K562 (cell line): ENCODE data around the gene USF2. TPM values are rescaled to one million over a fixed set of nuclear protein-coding genes. Genes with fewer than 3 reads are reported as not detected.

ENCODE experiments used
- BHLHE40 ChIP-seq: IDR thresholded peaks from 2 replicates; pipeline ENCODE4 v1.6.1; 2011; ENCODE audit warnings: low read length, improper control_type of control experiment
- ELF1 ChIP-seq: fragments of 200-800 bp; sonication (Bioruptor generic); IDR thresholded peaks from 2 replicates; pipeline ENCODE4 v1.6.1; 2016; ENCODE audit warnings: missing genetic modification characterization, missing compliant biosample characterization
- HDAC1 ChIP-seq, 2 experiments: fragments of 450-650 bp; IDR thresholded peaks; 2 replicates each; pipeline ENCODE4 v1.6.1; 2016 to 2017; ENCODE audit warnings: inconsistent platforms in 1 of 2, mild to moderate bottlenecking in 1 of 2, moderate library complexity in 1 of 2
- HNRNPL ChIP-seq: fragments of 200-400 bp; formaldehyde crosslinking; IDR thresholded peaks from 2 replicates; pipeline ENCODE4 v1.6.1; 2017; ENCODE audit warnings: low read depth, mild to moderate bottlenecking, low read length
- ID3 ChIP-seq, 2 experiments: fragments of 250-450 bp in 1 of 2; fragments of 450-650 bp in 1 of 2; sonication (Bioruptor Pico) in 1 of 2; IDR thresholded peaks; 2 replicates each; pipeline versions ENCODE4 v1.6.1 to v1.8.0; 2016 to 2021; ENCODE audit warnings: mild to moderate bottlenecking in 2 of 2, moderate library complexity in 2 of 2, missing compliant biosample characterization in 1 of 2, missing genetic modification characterization in 1 of 2
- KDM1A ChIP-seq, 2 experiments: fragments of 450-650 bp; IDR thresholded peaks; 2 replicates each; pipeline ENCODE4 v1.6.1; 2016; ENCODE audit warnings: mild to moderate bottlenecking in 2 of 2
- KDM4B ChIP-seq, 2 experiments: fragments of 450-650 bp in 1 of 2; sonication (generic) in 1 of 2; IDR thresholded peaks; 2 replicates each; pipeline ENCODE4 v1.6.1; 2016 to 2017; ENCODE audit warnings: borderline replicate concordance in 2 of 2, antibody characterized with exemption in 1 of 2, low read depth in 1 of 2, mild to moderate bottlenecking in 1 of 2
- KLF13 ChIP-seq: fragments of 450-650 bp; IDR thresholded peaks from 2 replicates; pipeline ENCODE4 v1.6.1; 2016; ENCODE audit warnings: missing genetic modification characterization, low read depth, mild to moderate bottlenecking, missing compliant biosample characterization, moderate library complexity, borderline replicate concordance
- NR4A1 ChIP-seq, 2 experiments: fragments of 250-450 bp in 1 of 2; fragments of 450-650 bp in 1 of 2; sonication (Bioruptor Pico) in 1 of 2; IDR thresholded peaks; 2 replicates each; pipeline versions ENCODE4 v1.4.0 to v1.6.1; 2016 to 2020; ENCODE audit warnings: mild to moderate bottlenecking in 2 of 2, missing compliant biosample characterization in 1 of 2, missing genetic modification characterization in 1 of 2, moderate library complexity in 1 of 2
- PHF8 ChIP-seq: fragments of 200-600 bp; sonication (generic); IDR thresholded peaks from 2 replicates; pipeline ENCODE4 v1.6.1; 2012; ENCODE audit warnings: mixed run types, mild to moderate bottlenecking, inconsistent platforms, low read length, moderate library complexity, borderline replicate concordance
- POLR3A ChIP-seq: IDR thresholded peaks from 2 replicates; pipeline ENCODE4 v1.6.1; 2011; ENCODE audit warnings: borderline replicate concordance, mild to moderate bottlenecking, moderate library complexity; ENCODE audit not compliant: insufficient read length, insufficient read depth; ENCODE audit errors: extremely low read depth
- PRMT5 ChIP-seq: sonication (generic); formaldehyde crosslinking; IDR thresholded peaks from 2 replicates; pipeline ENCODE4 v1.5.0; 2020; ENCODE audit warnings: missing genetic modification reagents
- PRPF4 ChIP-seq: fragments of 200-400 bp; formaldehyde crosslinking; IDR thresholded peaks from one replicate; pipeline ENCODE4 v1.6.1; 2017; ENCODE audit warnings: low read length, low read depth, mild to moderate bottlenecking; ENCODE audit not compliant: insufficient read depth, poor library complexity, severe bottlenecking
- SPI1 ChIP-seq: IDR thresholded peaks from 2 replicates; pipeline ENCODE4 v1.6.1; 2011; ENCODE audit warnings: low read depth, low read length, control low read depth, borderline replicate concordance
- TAF1 ChIP-seq: IDR thresholded peaks from 2 replicates; pipeline ENCODE4 v1.6.1; 2011; ENCODE audit warnings: mild to moderate bottlenecking, low read length, moderate library complexity; ENCODE audit not compliant: insufficient read depth, control insufficient read depth, severe bottlenecking; ENCODE audit errors: extremely low read depth
- ZMIZ1 ChIP-seq, 2 experiments: fragments of 150-350 bp in 1 of 2; IDR thresholded peaks; 2 replicates each; pipeline ENCODE4 v1.6.1; 2012 to 2016; ENCODE audit warnings: low read depth in 2 of 2, low read length in 2 of 2, mild to moderate bottlenecking in 1 of 2, moderate library complexity in 1 of 2
- polyA plus RNA-seq, 8 experiments: library from polyadenylated mRNA; depleted of rRNA in 4 of 8; stranded (reverse) in 5 of 8; unstranded in 3 of 8; fragments of >200 nt; fragmentation: Nextera tagmentation in 2 of 8; fragmentation: Illumina TruSeq in 1 of 8; extraction: Ambion mirVana in 2 of 8; extraction: Trizol in 1 of 8; gene quantifications; 2 replicates each; pipeline versions ENCODE4 v1.2.1 to v1.2.3, GENCODE V29; 2011 to 2014; ENCODE audit warnings: inconsistent platforms in 1 of 8, missing spikeins in 1 of 8
- total RNA-seq, 7 experiments: library from RNA; depleted of rRNA in 6 of 7; stranded (reverse); fragments of >200 nt in 6 of 7; fragmentation: Illumina TruSeq in 2 of 7; extraction: Trizol in 2 of 7; gene quantifications; 2 replicates each; pipeline versions ENCODE4 v1.2.1 to v1.2.3, GENCODE V29; 2011 to 2021; ENCODE audit warnings: low replicate concordance in 1 of 7
- TF ChIP-seq, protein P1 (sequence below): fragments of 450-650 bp; IDR thresholded peaks from 2 replicates; pipeline ENCODE4 v1.6.1; 2016
- TF ChIP-seq, protein P2 (sequence below): fragments of 450-650 bp; formaldehyde crosslinking; IDR thresholded peaks from 2 replicates; pipeline ENCODE4 v1.4.0; 2022; ENCODE audit warnings: missing genetic modification characterization

Gene USF2
- total and polyA plus RNA-seq, 9 of the 15 experiments (the other 6 are each of a cell fraction or from before 2014, with no cell fraction given) = 0.27 to 93.7 (median 58.4) TPM

- TF ChIP-seq, protein P1, sequence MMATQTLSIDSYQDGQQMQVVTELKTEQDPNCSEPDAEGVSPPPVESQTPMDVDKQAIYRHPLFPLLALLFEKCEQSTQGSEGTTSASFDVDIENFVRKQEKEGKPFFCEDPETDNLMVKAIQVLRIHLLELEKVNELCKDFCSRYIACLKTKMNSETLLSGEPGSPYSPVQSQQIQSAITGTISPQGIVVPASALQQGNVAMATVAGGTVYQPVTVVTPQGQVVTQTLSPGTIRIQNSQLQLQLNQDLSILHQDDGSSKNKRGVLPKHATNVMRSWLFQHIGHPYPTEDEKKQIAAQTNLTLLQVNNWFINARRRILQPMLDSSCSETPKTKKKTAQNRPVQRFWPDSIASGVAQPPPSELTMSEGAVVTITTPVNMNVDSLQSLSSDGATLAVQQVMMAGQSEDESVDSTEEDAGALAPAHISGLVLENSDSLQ = peak; percentile 50; the same call in 1 of the 2 replicates
- TF ChIP-seq POLR3A = no peak
- peak; percentile 8 to 28 for TF ChIP-seq KDM1A (IDR thresholded peaks at IDR 0.05)
- TF ChIP-seq KDM4B (IDR thresholded peaks at IDR 0.05; ENCODE audit: borderline replicate concordance in 2 of 2, low read depth in 1 of 2) = peak in 1 of 2 experiments; percentile 83; a peak in 1 of 4 replicates
- TF ChIP-seq ZMIZ1 (IDR thresholded peaks at IDR 0.05; ENCODE audit: low read depth in 2 of 2, low read length in 2 of 2) = peak in 1 of 2 experiments; percentile 38; a peak in 2 of 4 replicates
- TF ChIP-seq ID3 (CRISPR knock-in tag; IDR thresholded peaks at IDR 0.05) = no peak
- peak; percentile 27; the same call in 1 of the 2 replicates for TF ChIP-seq ID3 (tag; IDR thresholded peaks at IDR 0.05)
- peak; percentile 87; the same call in 1 of the 2 replicates for TF ChIP-seq HNRNPL
- 0 out of 2 replicates have a peak, but pooled peaks have one; percentile 17 for TF ChIP-seq KLF13 (tag)
- TF ChIP-seq PRPF4 = peak; percentile 68
- peak; percentile 83 for TF ChIP-seq BHLHE40
- peak; percentile 83; the same call in 1 of the 2 replicates for TF ChIP-seq PHF8
- TF ChIP-seq HDAC1 (IDR thresholded peaks at IDR 0.05) = peak in 1 of 2 experiments; percentile 75; a peak in 2 of 4 replicates
- TF ChIP-seq SPI1 = peak; percentile 26; the same call in 1 of the 2 replicates
- TF ChIP-seq TAF1 = peak; percentile 88
- TF ChIP-seq, protein P2, sequence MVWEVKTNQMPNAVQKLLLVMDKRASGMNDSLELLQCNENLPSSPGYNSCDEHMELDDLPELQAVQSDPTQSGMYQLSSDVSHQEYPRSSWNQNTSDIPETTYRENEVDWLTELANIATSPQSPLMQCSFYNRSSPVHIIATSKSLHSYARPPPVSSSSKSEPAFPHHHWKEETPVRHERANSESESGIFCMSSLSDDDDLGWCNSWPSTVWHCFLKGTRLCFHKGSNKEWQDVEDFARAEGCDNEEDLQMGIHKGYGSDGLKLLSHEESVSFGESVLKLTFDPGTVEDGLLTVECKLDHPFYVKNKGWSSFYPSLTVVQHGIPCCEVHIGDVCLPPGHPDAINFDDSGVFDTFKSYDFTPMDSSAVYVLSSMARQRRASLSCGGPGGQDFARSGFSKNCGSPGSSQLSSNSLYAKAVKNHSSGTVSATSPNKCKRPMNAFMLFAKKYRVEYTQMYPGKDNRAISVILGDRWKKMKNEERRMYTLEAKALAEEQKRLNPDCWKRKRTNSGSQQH (CRISPR knock-in tag) = no peak
- TF ChIP-seq NR4A1 (CRISPR knock-in tag; IDR thresholded peaks at IDR 0.05) = no peak
- TF ChIP-seq NR4A1 (tag; IDR thresholded peaks at IDR 0.05) = no peak
- TF ChIP-seq PRMT5 = no peak
- peak; percentile 78 for TF ChIP-seq ELF1 (tag)
Observed at GRCh38 chr19:35248310-35249145, 20.2 kb upstream of the USF2 start, which contains the start of gene LSR (continued).
